Stimulated activated CD4-positive, alpha-beta T cell treated with anti-CD3 and anti-CD28 coated beads, TNF-alpha, amount 100 ng/mL, for 48 hours (primary cell): ENCODE results near the gene DNAJC22.
"Not testable (repeated sequence)": the region's sequence is repeated elsewhere in the genome, so short reads cannot be mapped to it uniquely, and the experiment has no call there.

Experiments used
- DNase-seq, 3 donors: peaks; one replicate each; pipeline ENCODE4 v3.0.0-alpha.2; 2020; ENCODE audit warnings: low read depth in 3 of 3

DNAJC22 gene

GRCh38 chr12:49375406-49375805 is 28.7 kb downstream of the DNAJC22 start:
- no peak for DNase-seq

GRCh38 chr12:49377386-49377785 is 30.7 kb downstream of the DNAJC22 start:
- no peak for DNase-seq

- DNase-seq, result not testable (repeated sequence)
Measured at GRCh38 chr12:49380184-49380583, 33.5 kb downstream of the DNAJC22 start.

GRCh38 chr12:49388682-49389386 is 42.1 kb downstream of the DNAJC22 start:
- DNase-seq, result peak; percentile 3 to 53 (median 41)

- DNase-seq, result no peak
Measured at GRCh38 chr12:49389387-49389703, 42.7 kb downstream of the DNAJC22 start.

GRCh38 chr12:49397000-49397399 is 50.3 kb downstream of the DNAJC22 start:
- no peak for DNase-seq

GRCh38 chr12:49400304-49400703 is 53.6 kb downstream of the DNAJC22 start:
- no peak for DNase-seq
